Activated T-cell treated with anti-CD3 and anti-CD28 coated beads, Interleukin-2, amount 50 U/mL, for 4 hours (primary cell): ENCODE data around the gene PTPN18. TPM values are rescaled to one million over a fixed set of nuclear protein-coding genes. Genes with fewer than 3 reads are reported as not detected.
A peak's percentile ranks its signal among the peaks of the same experiment; 100 is the strongest.

Experiments
- ATAC-seq, 2 donors: fragments of 200-7000 bp; cut with Tn5 transposase; one replicate each; pipeline ENCODE4 v1.10.0; 2021
- DNase-seq: peaks from one replicate; pipeline ENCODE4 v3.0.0-alpha.2; 2020
- H3K27me3 Mint-ChIP-seq: one replicate; pipeline ENCODE4 v1.8.0; 2021; ENCODE audit warnings: low read depth, mixed read lengths
- H3K36me3 Mint-ChIP-seq: one replicate; pipeline ENCODE4 v1.8.0; 2022; ENCODE audit warnings: mixed read lengths; ENCODE audit not compliant: insufficient read depth
- H3K4me1 Mint-ChIP-seq: one replicate; pipeline ENCODE4 v1.8.0; 2021; ENCODE audit warnings: low read depth, mixed read lengths
- H3K4me3 Mint-ChIP-seq: one replicate; pipeline ENCODE4 v1.8.0; 2021; ENCODE audit warnings: mild to moderate bottlenecking, moderate library complexity, mixed read lengths
- H3K9me3 Mint-ChIP-seq: one replicate; pipeline ENCODE4 v1.8.0; 2021; ENCODE audit warnings: mixed read lengths
- total RNA-seq, 3 donors: library from RNA; stranded (reverse); gene quantifications; one replicate each; pipeline ENCODE4 v1.2.1, GENCODE V29; 2021

Gene PTPN18
- total RNA-seq, 3 donors from 2014 or later: 26.6 to 30.4 (median 30.0) TPM

DNA sequence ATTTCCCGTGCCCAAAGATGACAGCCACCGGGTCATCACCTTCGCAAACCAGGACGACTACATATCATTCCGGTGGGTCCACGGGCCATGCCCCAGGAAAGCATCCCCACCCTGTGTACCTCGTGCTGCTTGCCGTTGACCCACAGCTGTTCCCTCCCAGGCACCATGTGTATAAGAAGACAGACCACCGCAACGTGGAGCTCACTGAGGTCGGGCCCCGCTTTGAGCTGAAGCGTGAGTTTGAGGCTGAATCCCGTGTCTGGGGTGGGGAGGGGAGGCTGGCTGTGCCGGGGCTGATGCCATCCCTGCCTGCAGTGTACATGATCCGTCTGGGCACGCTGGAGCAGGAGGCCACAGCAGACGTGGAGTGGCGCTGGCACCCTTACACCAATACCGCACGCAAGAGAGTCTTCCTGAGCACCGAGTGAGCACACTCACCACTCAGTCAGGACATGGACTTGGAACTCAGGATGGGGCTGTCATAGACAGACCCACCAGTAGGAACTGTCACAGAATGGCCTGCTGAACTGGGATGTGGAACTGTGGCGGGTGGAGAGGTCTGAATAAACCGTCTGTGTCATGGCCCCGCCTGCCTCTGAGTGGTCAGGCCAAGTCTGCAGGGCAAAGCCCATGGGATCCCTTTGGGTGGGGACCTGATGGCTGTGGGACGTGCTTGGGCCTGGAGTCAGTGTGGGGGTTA lies 9.7 kb upstream of the PTPN18 start:
- Mint-ChIP-seq H3K27me3 (no peaks in the 10 kb centered on the region), H3K36me3 (peaks cover 42% of the 10 kb centered on the region), H3K4me3 (peak overlapping the region; percentile 26), H3K9me3 (no peaks in the 10 kb centered on the region), H3K4me1 (peaks cover 31% of the 10 kb centered on the region)
- no peak for DNase-seq
- ATAC-seq: no peak

DNA sequence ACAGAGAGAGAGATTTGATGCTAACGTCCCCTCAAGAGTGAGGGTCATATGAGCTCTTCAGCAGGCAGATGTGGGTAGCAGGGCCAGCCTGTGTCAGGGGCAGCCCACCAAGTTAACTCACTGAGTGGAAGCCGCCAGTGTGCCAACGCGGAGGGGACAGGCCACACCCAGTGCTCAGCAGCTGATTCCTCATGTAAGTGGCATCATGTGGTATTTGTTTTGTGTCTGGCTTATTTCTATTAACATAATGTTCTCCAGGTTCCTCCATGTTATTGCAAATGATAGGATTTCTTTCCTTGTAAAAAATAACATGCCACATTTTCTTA lies 9.2 kb upstream of the PTPN18 start:
- Mint-ChIP-seq H3K27me3 (no peaks in the 10 kb centered on the region), H3K36me3 (peaks cover 41% of the 10 kb centered on the region), H3K4me1 (peaks cover 27% of the 10 kb centered on the region), H3K4me3 (peak overlapping the region; percentile 7), H3K9me3 (no peaks in the 10 kb centered on the region)
- no peak for DNase-seq
- no peak for ATAC-seq

GRCh38 chr2:130347220-130347925 lies 8.5 kb upstream of the PTPN18 start:
- Mint-ChIP-seq H3K4me1 (peaks cover 25% of the 10 kb centered on the region), H3K27me3 (no peaks in the 10 kb centered on the region), H3K4me3 (no peak overlapping the region), H3K9me3 (no peaks in the 10 kb centered on the region), H3K36me3 (peaks cover 41% of the 10 kb centered on the region)
- ATAC-seq (no peak), DNase-seq (no peak)

DNA sequence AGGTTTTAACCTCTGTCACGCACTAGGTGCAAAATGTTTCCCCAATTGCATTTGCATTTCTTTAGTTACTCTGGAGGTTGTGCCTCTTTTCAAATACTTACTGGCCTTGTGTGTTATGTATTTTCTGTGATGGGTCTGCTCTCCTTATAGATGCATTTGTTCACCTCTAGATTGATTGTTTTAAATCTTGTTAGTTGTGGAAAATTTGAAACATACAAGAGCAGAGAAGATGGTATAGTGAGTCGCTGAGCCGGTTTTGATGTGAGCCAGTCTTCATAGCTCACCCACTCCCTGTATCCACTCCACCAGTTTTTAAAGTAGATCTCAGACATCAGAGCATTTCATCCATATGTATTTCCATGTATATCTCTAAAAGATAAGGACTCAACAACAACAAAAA lies 6.7 kb upstream of the PTPN18 start:
- no peak for DNase-seq
- peaks cover 41% of the 10 kb centered on the region for H3K36me3 Mint-ChIP-seq

GRCh38 chr2:130351711-130352110 lies 4.1 kb upstream of the PTPN18 start:
- H3K4me1 Mint-ChIP-seq: peaks cover 21% of the 10 kb centered on the region
- DNase-seq: no peak
- ATAC-seq: no peak
- no peak overlapping the region for H3K4me3 Mint-ChIP-seq
- no peaks in the 10 kb centered on the region for H3K9me3 Mint-ChIP-seq
- peaks cover 16% of the 10 kb centered on the region for H3K36me3 Mint-ChIP-seq
- H3K27me3 Mint-ChIP-seq: no peaks in the 10 kb centered on the region

More for the DNA sequence above, 6.7 kb upstream of the PTPN18 start:
- Mint-ChIP-seq H3K27me3 (no peaks in the 10 kb centered on the region), H3K9me3 (no peaks in the 10 kb centered on the region), H3K4me3 (no peak overlapping the region), H3K4me1 (peaks cover 21% of the 10 kb centered on the region)
- ATAC-seq: no peak

DNA sequence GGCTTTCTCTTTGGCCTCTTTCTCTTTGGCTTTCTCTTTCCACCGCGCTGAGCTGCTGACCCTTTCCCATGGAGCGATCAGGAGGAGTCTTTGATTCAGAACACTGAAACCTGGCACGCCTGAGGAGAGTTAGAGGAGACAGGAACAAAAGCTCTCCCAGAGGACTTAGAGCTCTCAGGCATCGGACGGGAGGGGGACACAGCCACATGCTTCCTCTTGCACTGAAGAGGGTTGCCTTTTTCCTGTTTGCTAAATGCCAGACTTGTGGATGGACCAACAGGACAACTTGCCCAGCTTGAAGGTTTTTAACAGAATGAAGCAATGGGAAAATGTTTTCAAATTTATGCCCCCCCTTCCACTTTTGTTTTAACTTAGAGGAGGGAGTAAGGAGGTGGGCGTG lies 3.6 kb upstream of the PTPN18 start:
- DNase-seq (no peak), ATAC-seq (no peak)
- H3K4me1 Mint-ChIP-seq: peaks cover 18% of the 10 kb centered on the region
- H3K4me3 Mint-ChIP-seq: no peak overlapping the region
- H3K9me3 Mint-ChIP-seq: no peaks in the 10 kb centered on the region
- H3K27me3 Mint-ChIP-seq: no peaks in the 10 kb centered on the region
- peaks cover 11% of the 10 kb centered on the region for H3K36me3 Mint-ChIP-seq

DNA sequence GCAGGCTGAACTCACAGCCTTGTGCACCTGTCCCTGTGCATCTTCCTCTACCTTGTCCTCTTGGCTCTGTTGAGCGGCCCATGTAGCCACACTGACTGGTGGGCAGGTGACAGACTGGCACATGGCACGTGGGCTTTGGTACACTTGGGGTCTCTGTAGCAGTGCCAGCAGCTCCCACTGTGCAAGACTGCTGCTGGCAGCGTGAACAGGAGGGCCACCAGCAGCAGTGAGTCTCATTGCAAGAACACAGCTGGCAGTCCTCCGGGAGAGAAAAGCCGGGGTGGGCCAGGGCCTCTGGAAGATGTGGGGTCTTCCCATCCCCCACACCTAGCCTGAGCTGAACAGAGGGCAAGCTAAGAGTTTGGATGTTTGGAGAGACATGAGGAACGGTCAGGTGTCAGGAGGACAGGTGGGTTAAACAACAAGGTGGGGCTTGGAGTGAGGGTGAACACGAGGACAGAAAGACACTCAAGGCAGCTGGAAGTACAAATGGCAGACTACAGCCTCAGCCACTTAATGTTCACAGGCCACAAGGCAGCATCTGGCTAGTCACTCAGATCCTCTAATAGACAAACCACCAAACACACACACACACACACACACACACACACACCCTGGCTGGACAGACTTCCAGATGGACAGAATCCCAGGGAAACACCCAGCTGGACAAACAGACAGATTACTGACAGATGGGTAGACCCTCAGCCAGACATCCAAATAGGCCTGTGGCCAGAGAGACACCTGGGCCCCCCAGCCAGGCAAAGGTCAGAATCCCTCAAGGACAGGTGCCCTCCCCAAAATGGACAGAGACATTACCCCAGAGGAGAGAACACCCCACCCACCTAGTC lies 2.3 kb upstream of the PTPN18 start:
- ATAC-seq (no peak), DNase-seq (no peak)
- peaks cover 17% of the 10 kb centered on the region for H3K4me1 Mint-ChIP-seq
- no peaks in the 10 kb centered on the region for H3K9me3 Mint-ChIP-seq
- no peaks in the 10 kb centered on the region for H3K27me3 Mint-ChIP-seq
- H3K36me3 Mint-ChIP-seq: peaks cover 3% of the 10 kb centered on the region
- no peak overlapping the region for H3K4me3 Mint-ChIP-seq

DNA sequence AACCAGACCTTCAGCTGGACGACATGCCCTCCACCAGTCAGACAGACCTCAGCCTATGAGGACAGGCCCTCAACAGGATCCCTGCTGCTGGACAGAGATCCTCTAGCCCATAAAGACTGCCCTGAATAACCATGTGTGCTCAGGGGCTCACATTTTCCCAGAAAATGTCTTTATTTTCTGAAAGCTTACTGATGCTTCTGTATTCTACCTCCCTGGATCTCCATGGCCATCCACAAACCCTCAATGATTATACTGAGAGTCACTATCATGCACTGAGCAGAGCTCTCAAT lies 1.8 kb upstream of the PTPN18 start:
- H3K4me1 Mint-ChIP-seq: peaks cover 17% of the 10 kb centered on the region
- peaks cover 3% of the 10 kb centered on the region for H3K36me3 Mint-ChIP-seq
- no peaks in the 10 kb centered on the region for H3K27me3 Mint-ChIP-seq
- no peaks in the 10 kb centered on the region for H3K9me3 Mint-ChIP-seq
- ATAC-seq (no peak), DNase-seq (no peak)
- H3K4me3 Mint-ChIP-seq: peak overlapping the region; percentile 75

DNA sequence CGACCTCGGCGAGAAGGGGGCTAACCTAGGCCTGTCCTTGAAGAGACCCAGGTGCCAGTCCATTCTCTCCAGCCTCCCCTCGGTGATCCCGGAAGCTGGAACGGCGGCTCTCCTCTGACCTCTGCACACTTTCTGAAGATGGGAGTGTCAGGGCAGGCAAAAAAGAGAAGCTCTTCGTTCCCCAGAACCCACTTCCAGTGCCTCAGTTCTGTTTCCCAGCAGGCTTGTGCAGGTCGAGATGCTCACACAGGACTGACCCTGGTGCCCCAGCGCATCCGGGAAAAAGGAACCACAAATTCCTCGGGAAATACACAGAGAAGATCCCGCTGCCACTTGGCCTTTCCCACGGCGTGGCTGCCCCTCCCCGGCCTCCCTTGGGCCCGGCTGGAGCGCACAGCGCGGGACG lies 681 bp upstream of the PTPN18 start:
- ATAC-seq (no peak), DNase-seq (no peak)
- no peaks in the 10 kb centered on the region for H3K27me3 Mint-ChIP-seq
- H3K4me1 Mint-ChIP-seq: peaks cover 13% of the 10 kb centered on the region
- no peaks in the 10 kb centered on the region for H3K9me3 Mint-ChIP-seq
- H3K4me3 Mint-ChIP-seq: peak overlapping the region; percentile 75
- H3K36me3 Mint-ChIP-seq: no peaks in the 10 kb centered on the region

DNA sequence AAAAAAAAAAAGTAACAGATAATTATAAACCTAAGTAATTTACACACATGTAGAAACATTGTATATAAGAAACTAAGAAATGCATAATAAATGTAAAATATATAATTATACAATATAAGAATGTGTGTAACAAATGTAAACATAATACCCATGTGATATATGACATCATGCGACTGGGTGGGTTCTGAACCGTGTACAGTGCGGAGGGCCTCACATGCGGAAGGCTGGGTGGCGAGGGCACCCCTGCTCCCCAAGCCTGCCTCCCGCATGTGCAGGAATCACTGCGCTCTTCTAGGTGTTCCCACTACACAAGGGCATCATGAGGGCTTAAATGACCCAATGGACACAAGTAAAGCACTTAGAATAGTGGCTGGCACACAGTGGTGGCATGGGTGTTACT lies 2.0 kb downstream of the PTPN18 start:
- H3K27me3 Mint-ChIP-seq: no peaks in the 10 kb centered on the region
- peaks cover 1% of the 10 kb centered on the region for H3K36me3 Mint-ChIP-seq
- H3K4me3 Mint-ChIP-seq: no peak overlapping the region
- DNase-seq (no peak), ATAC-seq (no peak)
- peaks cover 13% of the 10 kb centered on the region for H3K4me1 Mint-ChIP-seq
- no peaks in the 10 kb centered on the region for H3K9me3 Mint-ChIP-seq

DNA sequence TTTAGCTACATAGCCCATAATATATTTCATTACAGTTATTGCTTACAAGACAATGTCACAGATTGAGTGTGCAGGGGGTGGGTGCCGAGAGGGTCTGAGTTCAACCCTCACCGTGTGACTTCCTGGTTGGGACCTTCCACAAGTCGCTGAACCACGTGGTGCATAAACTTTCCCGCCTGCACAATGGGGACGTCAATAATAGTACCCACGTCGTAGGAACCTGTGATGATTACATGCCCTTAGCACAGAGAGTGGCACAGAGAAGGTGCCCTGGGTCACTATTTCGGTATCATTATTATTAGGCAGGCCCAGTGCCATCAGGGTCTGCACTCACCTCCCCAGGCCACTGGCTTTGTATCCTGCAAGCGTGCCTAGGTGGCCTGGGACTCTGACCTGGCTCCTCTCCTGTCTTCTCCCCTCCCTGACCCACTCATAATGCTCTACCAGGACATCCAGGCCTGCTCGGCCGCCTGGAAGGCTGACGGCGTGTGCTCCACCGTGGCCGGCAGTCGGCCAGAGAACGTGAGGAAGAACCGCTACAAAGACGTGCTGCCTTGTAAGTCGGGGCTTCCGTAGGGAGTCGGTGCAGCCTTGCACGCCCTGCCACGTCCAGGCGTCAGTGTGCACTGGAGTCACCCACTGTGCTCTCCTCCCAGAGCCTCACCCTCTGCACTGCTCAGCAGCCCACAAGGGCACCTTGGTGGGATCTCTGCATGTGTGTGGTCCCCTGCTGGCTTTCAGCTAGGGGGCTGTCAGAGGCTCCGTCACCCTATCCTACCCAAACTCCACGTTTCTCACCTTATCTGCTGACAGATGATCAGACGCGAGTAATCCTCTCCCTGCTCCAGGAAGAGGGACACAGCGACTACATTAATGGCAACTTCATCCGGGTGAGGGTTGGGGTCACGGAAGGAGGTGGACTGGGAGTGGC lies 2.8 kb downstream of the PTPN18 start:
- DNase-seq: no peak
- no peak for ATAC-seq
- H3K4me1 Mint-ChIP-seq: peaks cover 13% of the 10 kb centered on the region

DNA sequence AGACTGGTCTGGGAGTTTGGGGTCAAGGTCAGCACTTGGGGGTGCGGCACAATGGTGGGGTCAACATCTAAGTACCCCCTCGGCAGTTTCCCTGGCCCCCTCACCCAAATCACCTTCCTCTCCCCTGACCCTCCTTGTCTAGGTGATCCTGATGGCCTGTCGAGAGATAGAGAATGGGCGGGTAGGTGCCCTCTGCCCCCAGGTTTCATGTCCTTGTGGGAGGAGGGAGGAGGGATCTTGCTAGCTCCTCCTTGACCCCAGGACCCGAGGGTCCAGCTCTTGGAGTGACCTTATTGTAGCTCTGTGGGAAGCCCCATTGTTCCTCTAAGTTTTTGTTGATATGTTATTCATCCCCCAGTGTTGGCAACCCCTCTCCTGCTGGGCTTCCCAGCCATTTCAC lies 3.6 kb downstream of the PTPN18 start:
- Mint-ChIP-seq H3K9me3 (no peaks in the 10 kb centered on the region), H3K27me3 (no peaks in the 10 kb centered on the region), H3K4me3 (no peak overlapping the region), H3K36me3 (peaks cover 1% of the 10 kb centered on the region), H3K4me1 (peaks cover 12% of the 10 kb centered on the region)
- DNase-seq: no peak
- ATAC-seq: no peak

More for the DNA sequence above, 2.8 kb downstream of the PTPN18 start:
- H3K9me3 Mint-ChIP-seq: no peaks in the 10 kb centered on the region
- H3K4me3 Mint-ChIP-seq: no peak overlapping the region
- H3K27me3 Mint-ChIP-seq: no peaks in the 10 kb centered on the region
- H3K36me3 Mint-ChIP-seq: peaks cover 1% of the 10 kb centered on the region

GRCh38 chr2:130363479-130363878 lies 7.6 kb downstream of the PTPN18 start:
- Mint-ChIP-seq H3K27me3 (no peaks in the 10 kb centered on the region), H3K4me1 (no peaks in the 10 kb centered on the region), H3K4me3 (no peak overlapping the region), H3K9me3 (no peaks in the 10 kb centered on the region), H3K36me3 (peaks cover 1% of the 10 kb centered on the region)
- no peak for ATAC-seq
- DNase-seq: no peak

DNA sequence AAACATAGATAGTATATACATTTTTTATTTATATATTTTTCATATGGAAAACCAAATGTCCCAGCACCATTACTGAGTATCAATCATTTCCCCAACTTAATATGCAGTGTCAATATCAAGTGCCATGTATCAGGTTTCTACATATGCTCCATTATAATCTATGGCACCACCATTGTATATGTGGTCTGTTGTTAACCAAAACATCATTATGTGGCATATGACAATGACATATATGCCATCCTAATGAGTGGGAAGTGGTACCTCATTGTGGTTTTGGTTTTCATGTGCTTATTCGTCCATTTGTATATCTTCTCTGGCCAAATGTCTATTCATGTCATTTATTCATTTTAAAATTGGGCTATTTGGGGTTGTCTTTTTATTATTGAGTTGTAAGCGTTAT lies 9.2 kb downstream of the PTPN18 start:
- Mint-ChIP-seq H3K9me3 (no peaks in the 10 kb centered on the region), H3K4me1 (peaks cover 3% of the 10 kb centered on the region), H3K4me3 (no peak overlapping the region), H3K36me3 (peaks cover 1% of the 10 kb centered on the region), H3K27me3 (no peaks in the 10 kb centered on the region)
- no peak for ATAC-seq
- DNase-seq: no peak
